H9 (cell line): Measurements from ENCODE around the gene ACSM3. TPM values are rescaled to one million over a fixed set of nuclear protein-coding genes. Genes with fewer than 3 reads are reported as not detected.

Experiments used
- DNase-seq: peaks from one replicate; pipeline ENCODE4 v3.0.0-alpha.2; 2017
- H2AFZ ChIP-seq: one replicate; pipeline ENCODE4 v1.6.1; 2013; ENCODE audit warnings: mild to moderate bottlenecking, low read length, control low read depth, moderate library complexity
- H2AK5ac ChIP-seq: 2 replicates; pipeline ENCODE4 v1.6.1; 2013; ENCODE audit warnings: low read length, control low read depth, mixed read lengths; ENCODE audit not compliant: insufficient read length
- H2BK120ac ChIP-seq: one replicate; pipeline ENCODE4 v1.6.1; 2013; ENCODE audit warnings: low read depth, mild to moderate bottlenecking, low read length, control low read depth, inconsistent platforms; ENCODE audit not compliant: poor library complexity, severe bottlenecking
- H2BK12ac ChIP-seq: 2 replicates; pipeline ENCODE4 v1.6.1; 2013; ENCODE audit warnings: low read length, control low read depth, mixed read lengths, low read depth; ENCODE audit not compliant: insufficient read length
- H2BK15ac ChIP-seq: 2 replicates; pipeline ENCODE4 v1.6.1; 2013; ENCODE audit warnings: low read depth, low read length, control low read depth
- H2BK20ac ChIP-seq: one replicate; pipeline ENCODE4 v1.6.1; 2013; ENCODE audit warnings: low read depth, mild to moderate bottlenecking, low read length, control low read depth, inconsistent platforms; ENCODE audit not compliant: poor library complexity, severe bottlenecking
- H2BK5ac ChIP-seq: 2 replicates; pipeline ENCODE4 v1.6.1; 2013; ENCODE audit warnings: low read length, control low read depth, mixed read lengths; ENCODE audit not compliant: insufficient read length
- H3K14ac ChIP-seq: 2 replicates; pipeline ENCODE4 v1.6.1; 2013; ENCODE audit warnings: low read length, control low read depth; ENCODE audit not compliant: insufficient read depth
- H3K18ac ChIP-seq: 2 replicates; pipeline ENCODE4 v1.6.1; 2013; ENCODE audit warnings: low read depth, mild to moderate bottlenecking, mixed read lengths, low read length, control low read depth; ENCODE audit not compliant: insufficient read length
- H3K23ac ChIP-seq: 2 replicates; pipeline ENCODE4 v1.6.1; 2013; ENCODE audit warnings: low read length, control low read depth, mixed read lengths, low read depth; ENCODE audit not compliant: insufficient read length
- H3K23me2 ChIP-seq: 2 replicates; pipeline ENCODE4 v1.6.1; 2013; ENCODE audit warnings: low read depth, mild to moderate bottlenecking, mixed read lengths, low read length, control low read depth; ENCODE audit not compliant: insufficient read length, poor library complexity, severe bottlenecking
- H3K27ac ChIP-seq: 2 replicates; pipeline ENCODE4 v1.5.1; 2013; ENCODE audit warnings: low read length, control low read depth, mixed read lengths, low read depth; ENCODE audit not compliant: insufficient read length
- H3K27me3 ChIP-seq: 2 replicates; pipeline ENCODE4 v1.6.1; 2013; ENCODE audit warnings: low read length, control low read depth, inconsistent platforms; ENCODE audit not compliant: insufficient read depth
- H3K4ac ChIP-seq: 2 replicates; pipeline ENCODE4 v1.6.1; 2013; ENCODE audit warnings: low read depth, mild to moderate bottlenecking, control low read depth, inconsistent platforms, low read length, moderate library complexity
- H3K4me1 ChIP-seq: 2 replicates; pipeline ENCODE4 v1.6.1; 2013; ENCODE audit warnings: low read length, control low read depth, inconsistent platforms; ENCODE audit not compliant: insufficient read depth
- H3K4me2 ChIP-seq: 2 replicates; pipeline ENCODE4 v1.6.1; 2013; ENCODE audit warnings: low read length, control low read depth, mixed read lengths; ENCODE audit not compliant: insufficient read length, insufficient read depth
- H3K56ac ChIP-seq: 2 replicates; pipeline ENCODE4 v1.6.1; 2013; ENCODE audit warnings: low read depth, mild to moderate bottlenecking, mixed read lengths, low read length, control low read depth; ENCODE audit not compliant: insufficient read length
- H3K79me1 ChIP-seq: 2 replicates; pipeline ENCODE4 v1.6.1; 2013; ENCODE audit warnings: low read depth, mild to moderate bottlenecking, moderate library complexity, low read length, control low read depth, inconsistent platforms; ENCODE audit not compliant: insufficient read depth, poor library complexity, severe bottlenecking
- H3K79me2 ChIP-seq: 2 replicates; pipeline ENCODE4 v1.6.1; 2013; ENCODE audit warnings: low read length, control low read depth, inconsistent platforms; ENCODE audit not compliant: insufficient read depth
- H3K9ac ChIP-seq: 2 replicates; pipeline ENCODE4 v1.6.1; 2013; ENCODE audit warnings: low read length, control low read depth, mixed read lengths; ENCODE audit not compliant: insufficient read length; ENCODE audit errors: extremely low read depth
- H3K9me3 ChIP-seq: one replicate; pipeline ENCODE4 v1.6.1; 2013; ENCODE audit warnings: low read depth, low read length, inconsistent platforms; ENCODE audit not compliant: control insufficient read depth
- H3T11ph ChIP-seq: one replicate; pipeline ENCODE4 v1.6.1; 2013; ENCODE audit warnings: mild to moderate bottlenecking, low read length, control low read depth, inconsistent platforms
- H4K20me1 ChIP-seq: one replicate; pipeline ENCODE4 v1.6.1; 2013; ENCODE audit not compliant: control insufficient read depth, insufficient read length, insufficient read depth
- H4K5ac ChIP-seq: 2 replicates; pipeline ENCODE4 v1.6.1; 2013; ENCODE audit warnings: low read depth, mild to moderate bottlenecking, mixed read lengths, low read length, control low read depth; ENCODE audit not compliant: insufficient read length
- H4K8ac ChIP-seq: replicated peaks from 2 replicates; pipeline ENCODE4 v1.6.1; 2013; ENCODE audit warnings: low read length, control low read depth, mixed read lengths, low read depth; ENCODE audit not compliant: insufficient read length
- H4K91ac ChIP-seq: 2 replicates; pipeline ENCODE4 v1.6.1; 2013; ENCODE audit warnings: low read depth, mild to moderate bottlenecking, moderate library complexity, mixed read lengths, low read length, control low read depth; ENCODE audit not compliant: insufficient read length
- H3K27ac Mint-ChIP-seq, 3 experiments: 2 replicates in 2 of 3; 3 replicates in 1 of 3; pipeline ENCODE4 v1.8.0; 2020 to 2021; ENCODE audit warnings: mixed read lengths in 3 of 3, mild to moderate bottlenecking in 1 of 3, moderate library complexity in 1 of 3
- H3K27me3 Mint-ChIP-seq: 2 replicates; pipeline ENCODE4 v1.8.0; 2021; ENCODE audit warnings: low read depth, mild to moderate bottlenecking, moderate library complexity, mixed read lengths
- H3K36me3 Mint-ChIP-seq, 3 experiments: 2 replicates in 2 of 3; 3 replicates in 1 of 3; pipeline ENCODE4 v1.8.0; 2020 to 2021; ENCODE audit warnings: low read depth in 3 of 3, mixed read lengths in 3 of 3; ENCODE audit not compliant: insufficient read depth in 1 of 3
- H3K4me1 Mint-ChIP-seq, 2 experiments: 2 replicates each; pipeline ENCODE4 v1.8.0; 2020; ENCODE audit warnings: mixed read lengths in 2 of 2
- H3K4me3 Mint-ChIP-seq, 2 experiments: 2 replicates in 1 of 2; 3 replicates in 1 of 2; pipeline ENCODE4 v1.8.0; 2020 to 2021; ENCODE audit warnings: mild to moderate bottlenecking in 2 of 2, mixed read lengths in 2 of 2, moderate library complexity in 1 of 2
- H3K9me3 Mint-ChIP-seq, 2 experiments: 2 replicates in 1 of 2; 3 replicates in 1 of 2; pipeline ENCODE4 v1.8.0; 2020; ENCODE audit warnings: mild to moderate bottlenecking in 2 of 2, mixed read lengths in 2 of 2, moderate library complexity in 1 of 2
- WGBS: extraction: QIAGEN DNeasy Blood & Tissue Kit; methylation state at CpG from one replicate; pipeline ENCODE4 v1.1.7; 2013; ENCODE audit warnings: missing lambda C conversion rate, low lambda C conversion rate, mixed read lengths; ENCODE audit not compliant: insufficient read length; ENCODE audit errors: extremely low coverage; 5-methylcytosine and 5-hydroxymethylcytosine counted together
- total RNA-seq: library from RNA; stranded (reverse); gene quantifications from 2 replicates; pipeline ENCODE4 v1.2.1, GENCODE V29; 2021
- TF ChIP-seq, protein P1 (sequence below): fragments of 200-600 bp; sonication (generic); conservative IDR thresholded peaks from 3 replicates; pipeline ENCODE4 v1.8.0; 2021; ENCODE audit warnings: antibody characterized with exemption, mild to moderate bottlenecking

Gene ACSM3
- total RNA-seq, 1 experiment from 2014 or later: 3.1 TPM

DNA sequence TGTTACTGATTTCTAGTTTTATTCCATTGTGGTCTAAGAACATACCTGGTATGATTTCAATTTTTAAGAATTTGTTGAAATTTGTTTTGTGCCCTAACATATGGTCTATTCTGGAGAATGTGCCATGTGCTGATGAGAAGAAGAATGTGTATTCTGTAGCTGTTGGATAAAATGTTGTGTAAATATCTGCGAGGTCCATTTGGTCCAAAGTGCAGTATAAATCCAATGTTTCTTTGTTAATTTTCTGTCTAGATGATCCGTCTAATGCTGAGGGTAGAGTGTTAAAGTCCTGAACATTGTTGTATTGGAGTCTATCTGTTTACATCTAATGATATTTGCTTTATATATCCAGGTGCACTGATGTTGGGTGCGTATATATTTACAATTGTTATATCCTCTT lies 9.9 kb downstream of the ACSM3 start:
- Mint-ChIP-seq H3K36me3 (no peaks in the 10 kb centered on the region), H3K27ac (no peak overlapping the region), H3K4me1 (no peaks in the 10 kb centered on the region), H3K4me3 (no peak overlapping the region), H3K9me3 (no peaks in the 10 kb centered on the region), H3K27me3 (0 out of 2 replicates have a peak, but pooled peaks cover 3% of the 10 kb centered on the region)
- Histone ChIP-seq H3K4me1 (no peaks in the 10 kb centered on the region), H3K79me2 (no peaks in the 10 kb centered on the region), H3K56ac (no peak overlapping the region), H2BK12ac (no peak overlapping the region), H4K5ac (no peak overlapping the region), H3K18ac (no peak overlapping the region), H2AK5ac (no peak overlapping the region), H3T11ph (no peak overlapping the region), H3K14ac (no peak overlapping the region), H3K79me1 (no peaks in the 10 kb centered on the region), H2BK5ac (no peak overlapping the region), H2BK20ac (no peak overlapping the region), H3K4ac (no peak overlapping the region), H3K9me3 (no peaks in the 10 kb centered on the region), H4K91ac (no peak overlapping the region), H4K8ac (no peak overlapping the region), H3K27me3 (no peaks in the 10 kb centered on the region), H3K27ac (no peak overlapping the region), H3K23me2 (no peaks in the 10 kb centered on the region), H3K9ac (no peak overlapping the region), H2BK15ac (no peak overlapping the region), H2AFZ (no peak overlapping the region), H2BK120ac (no peak overlapping the region), H3K4me2 (no peak overlapping the region), H3K23ac (no peak overlapping the region), H4K20me1 (no peaks in the 10 kb centered on the region)
- no peak for DNase-seq
- TF ChIP-seq, protein P1, sequence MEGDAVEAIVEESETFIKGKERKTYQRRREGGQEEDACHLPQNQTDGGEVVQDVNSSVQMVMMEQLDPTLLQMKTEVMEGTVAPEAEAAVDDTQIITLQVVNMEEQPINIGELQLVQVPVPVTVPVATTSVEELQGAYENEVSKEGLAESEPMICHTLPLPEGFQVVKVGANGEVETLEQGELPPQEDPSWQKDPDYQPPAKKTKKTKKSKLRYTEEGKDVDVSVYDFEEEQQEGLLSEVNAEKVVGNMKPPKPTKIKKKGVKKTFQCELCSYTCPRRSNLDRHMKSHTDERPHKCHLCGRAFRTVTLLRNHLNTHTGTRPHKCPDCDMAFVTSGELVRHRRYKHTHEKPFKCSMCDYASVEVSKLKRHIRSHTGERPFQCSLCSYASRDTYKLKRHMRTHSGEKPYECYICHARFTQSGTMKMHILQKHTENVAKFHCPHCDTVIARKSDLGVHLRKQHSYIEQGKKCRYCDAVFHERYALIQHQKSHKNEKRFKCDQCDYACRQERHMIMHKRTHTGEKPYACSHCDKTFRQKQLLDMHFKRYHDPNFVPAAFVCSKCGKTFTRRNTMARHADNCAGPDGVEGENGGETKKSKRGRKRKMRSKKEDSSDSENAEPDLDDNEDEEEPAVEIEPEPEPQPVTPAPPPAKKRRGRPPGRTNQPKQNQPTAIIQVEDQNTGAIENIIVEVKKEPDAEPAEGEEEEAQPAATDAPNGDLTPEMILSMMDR: no peak
- no CpG with 5 or more reads among the region's 3 CpGs for WGBS
